ENCODE data around the gene URB2.
"Not testable (repeated sequence)": the region's sequence is repeated elsewhere in the genome, so short reads cannot be mapped to it uniquely, and the experiment has no call there.

Gene URB2

GRCh38 chr1:229625915-229626831 lies at the start of gene URB2, which contains the start of gene TAF5L:
TSS of gene URB2 (plus strand) at chr1:229626247. CDS start at chr1:229627634, 1,387 bp downstream.
TSS of gene TAF5L (minus strand) at chr1:229626122. CDS start at chr1:229614482, 11,640 bp downstream.
- in situ Hi-C loops (cut with MboI; ENCODE audit: low sequenced_read_pairs) = no loop called here

GRCh38 chr1:229578168-229579058 lies 47.6 kb upstream of the URB2 start:
- in situ Hi-C loops (cut with MboI; ENCODE audit: low sequenced_read_pairs) = no loop called here

GRCh38 chr1:229579059-229579673 lies 46.9 kb upstream of the URB2 start:
- in situ Hi-C loops (cut with MboI; ENCODE audit: low sequenced_read_pairs) = no loop called here

- in situ Hi-C loops (cut with MboI; ENCODE audit: low sequenced_read_pairs) = no loop called here
These were observed 44.6 kb upstream of the URB2 start for GRCh38 chr1:229581485-229581884.

GRCh38 chr1:229582011-229582694 lies 43.9 kb upstream of the URB2 start:
- in situ Hi-C loops (cut with MboI; ENCODE audit: low sequenced_read_pairs) = no loop called here

GRCh38 chr1:229582715-229583114 lies 43.3 kb upstream of the URB2 start:
- in situ Hi-C loops (cut with MboI; ENCODE audit: low sequenced_read_pairs) = no loop called here

GRCh38 chr1:229585338-229585737 lies 40.7 kb upstream of the URB2 start:
- in situ Hi-C loops (cut with MboI; ENCODE audit: low sequenced_read_pairs) = no loop called here

- in situ Hi-C loops (cut with MboI; ENCODE audit: low sequenced_read_pairs) = no loop called here
These were observed 35.9 kb upstream of the URB2 start for GRCh38 chr1:229590119-229590518.

GRCh38 chr1:229593800-229594199 lies 32.2 kb upstream of the URB2 start:
- in situ Hi-C loops (cut with MboI; ENCODE audit: low sequenced_read_pairs) = no loop called here

GRCh38 chr1:229594227-229595008 lies 31.6 kb upstream of the URB2 start:
- in situ Hi-C loops (cut with MboI; ENCODE audit: low sequenced_read_pairs) = no loop called here

GRCh38 chr1:229595876-229596275 lies 30.2 kb upstream of the URB2 start:
- in situ Hi-C loops (cut with MboI; ENCODE audit: low sequenced_read_pairs) = not testable (repeated sequence)

- in situ Hi-C loops (cut with MboI; ENCODE audit: low sequenced_read_pairs) = no loop called here
These were observed 28.9 kb upstream of the URB2 start for GRCh38 chr1:229596925-229597699.

- in situ Hi-C loops (cut with MboI; ENCODE audit: low sequenced_read_pairs) = no loop called here
These were observed 28.2 kb upstream of the URB2 start for GRCh38 chr1:229597877-229598276.

- in situ Hi-C loops (cut with MboI; ENCODE audit: low sequenced_read_pairs) = no loop called here
These were observed 26.7 kb upstream of the URB2 start for GRCh38 chr1:229599218-229599954.

GRCh38 chr1:229600229-229600628 lies 25.8 kb upstream of the URB2 start:
- in situ Hi-C loops (cut with MboI; ENCODE audit: low sequenced_read_pairs) = no loop called here

- in situ Hi-C loops (cut with MboI; ENCODE audit: low sequenced_read_pairs) = no loop called here
These were observed 22.6 kb upstream of the URB2 start for GRCh38 chr1:229603371-229604005.

- in situ Hi-C loops (cut with MboI; ENCODE audit: low sequenced_read_pairs) = no loop called here
These were observed 18.7 kb upstream of the URB2 start for GRCh38 chr1:229607370-229607769.

GRCh38 chr1:229608590-229608989 lies 17.5 kb upstream of the URB2 start:
- in situ Hi-C loops (cut with MboI; ENCODE audit: low sequenced_read_pairs) = no loop called here
